ENCODE results near the gene ZKSCAN1.
A peak's percentile ranks its signal among the peaks of the same experiment; 100 is the strongest.

Gene ZKSCAN1

GRCh38 chr7:100069991-100070390, 54.6 kb downstream of the ZKSCAN1 start:
- Histone ChIP-seq H3K36me3 (ENCODE audit: insufficient read depth, low read depth, low read length) (peaks cover 69% of the 10 kb centered on the region), H3K4me3 (ENCODE audit: low read length) (no peak overlapping the region), H3K9me3 (ENCODE audit: insufficient read depth, low read depth, low read length) (peaks cover 54% of the 10 kb centered on the region), H3K27me3 (ENCODE audit: insufficient read depth, low read length) (no peaks in the 10 kb centered on the region), H3K9ac (ENCODE audit: low read depth, low read length) (no peak overlapping the region), H3K27ac (ENCODE audit: low read length) (no peak overlapping the region), H3K4me1 (ENCODE audit: insufficient read depth, low read length) (no peaks in the 10 kb centered on the region)

DNA sequence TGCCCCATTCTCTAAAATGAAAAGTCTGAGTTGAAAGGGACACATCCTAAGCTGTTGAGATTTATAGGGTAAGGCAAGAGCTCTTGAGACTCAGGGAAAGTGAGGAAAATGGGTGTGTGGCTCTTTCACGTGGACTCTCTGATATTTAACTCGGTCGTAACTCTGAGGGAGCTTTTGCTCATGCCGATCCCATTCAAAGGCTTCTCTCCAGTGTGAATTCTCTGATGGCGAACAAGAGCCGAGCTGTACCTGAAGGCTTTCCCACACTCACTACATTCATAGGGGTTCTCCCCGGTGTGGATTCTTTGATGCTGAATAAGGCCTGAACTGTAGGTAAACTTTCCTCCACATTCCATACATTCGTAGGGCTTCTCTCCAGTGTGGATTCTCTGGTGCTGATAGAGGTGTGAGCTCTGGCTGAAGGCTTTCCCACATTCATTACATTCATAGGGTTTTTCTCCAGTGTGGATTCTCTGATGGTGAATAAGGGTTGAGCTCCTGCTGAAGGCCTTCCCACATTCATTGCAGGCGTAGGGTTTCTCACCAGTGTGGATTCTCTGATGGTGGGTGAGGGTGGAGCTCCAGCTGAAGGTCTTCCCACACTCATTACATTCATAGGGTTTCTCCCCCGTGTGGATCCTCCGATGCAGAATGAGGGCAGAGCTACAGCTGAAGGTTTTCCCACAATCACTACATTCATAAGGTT, 55.8 kb downstream of the ZKSCAN1 start:
- Histone ChIP-seq H3K9me3 (ENCODE audit: insufficient read depth, low read depth, low read length) (peaks cover 62% of the 10 kb centered on the region), H3K4me1 (ENCODE audit: insufficient read depth, low read length) (no peaks in the 10 kb centered on the region), H3K36me3 (ENCODE audit: insufficient read depth, low read depth, low read length) (peaks cover 73% of the 10 kb centered on the region), H3K27me3 (ENCODE audit: insufficient read depth, low read length) (no peaks in the 10 kb centered on the region), H3K4me3 (ENCODE audit: low read length) (no peak overlapping the region), H3K9ac (ENCODE audit: low read depth, low read length) (no peak overlapping the region), H3K27ac (ENCODE audit: low read length) (no peak overlapping the region)

DNA sequence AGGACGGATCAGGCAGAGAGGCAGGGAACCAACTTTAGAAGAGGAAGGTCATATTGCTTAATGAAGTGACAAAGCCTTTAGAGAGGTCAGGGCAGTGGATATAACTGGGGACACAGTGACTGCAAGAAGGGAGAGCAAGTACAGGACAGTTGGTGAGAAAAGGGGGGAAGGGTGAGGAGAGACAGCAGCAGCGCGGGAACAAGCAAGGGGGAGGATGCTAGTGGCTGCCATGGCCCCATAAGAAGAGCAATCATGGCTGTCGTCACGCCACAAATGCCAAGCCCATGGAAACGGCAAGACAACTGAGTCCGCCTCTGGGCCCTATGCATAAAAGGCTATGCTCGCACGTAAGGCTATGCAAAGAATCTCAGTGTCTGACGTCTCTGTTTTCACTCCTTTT, 57.1 kb downstream of the ZKSCAN1 start:
- H3K27me3 ChIP-seq (ENCODE audit: insufficient read depth, low read length), result no peaks in the 10 kb centered on the region
- no peak overlapping the region for H3K4me3 ChIP-seq (ENCODE audit: low read length)
- no peaks in the 10 kb centered on the region for H3K4me1 ChIP-seq (ENCODE audit: insufficient read depth, low read length)
- peaks cover 62% of the 10 kb centered on the region for H3K9me3 ChIP-seq (ENCODE audit: insufficient read depth, low read depth, low read length)
- no peak overlapping the region for H3K9ac ChIP-seq (ENCODE audit: low read depth, low read length)
- no peak overlapping the region for H3K27ac ChIP-seq (ENCODE audit: low read length)
- H3K36me3 ChIP-seq (ENCODE audit: insufficient read depth, low read depth, low read length), result peaks cover 86% of the 10 kb centered on the region

GRCh38 chr7:100074841-100075240, 59.4 kb downstream of the ZKSCAN1 start:
- no peaks in the 10 kb centered on the region for H3K27me3 ChIP-seq (ENCODE audit: insufficient read depth, low read length)
- peaks cover 100% of the 10 kb centered on the region for H3K36me3 ChIP-seq (ENCODE audit: insufficient read depth, low read depth, low read length)
- H3K9ac ChIP-seq (ENCODE audit: low read depth, low read length), result no peak overlapping the region
- no peaks in the 10 kb centered on the region for H3K4me1 ChIP-seq (ENCODE audit: insufficient read depth, low read length)
- H3K4me3 ChIP-seq (ENCODE audit: low read length), result no peak overlapping the region
- H3K9me3 ChIP-seq (ENCODE audit: insufficient read depth, low read depth, low read length), result peaks cover 58% of the 10 kb centered on the region
- no peak overlapping the region for H3K27ac ChIP-seq (ENCODE audit: low read length)

DNA sequence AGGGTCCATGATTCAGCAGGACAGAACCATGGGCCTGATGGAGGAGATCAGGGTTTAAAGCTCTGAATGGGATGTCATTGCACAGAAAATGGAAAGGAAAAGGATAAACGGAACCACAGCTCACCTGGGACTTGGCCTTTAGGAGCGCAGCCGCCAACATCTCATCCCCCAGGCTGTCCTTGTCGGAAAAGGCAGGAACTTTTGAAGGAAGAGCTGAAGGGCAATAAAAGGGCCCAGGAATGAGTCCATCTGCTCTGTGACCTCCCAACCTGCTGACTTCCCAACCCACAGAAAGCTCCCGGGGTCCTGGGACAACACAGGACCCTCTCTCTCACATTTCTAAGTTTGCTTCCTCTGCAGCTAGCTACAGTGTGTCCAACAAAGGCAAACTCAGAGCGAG, 60.0 kb downstream of the ZKSCAN1 start:
- no peaks in the 10 kb centered on the region for H3K4me1 ChIP-seq (ENCODE audit: insufficient read depth, low read length)
- H3K27ac ChIP-seq (ENCODE audit: low read length), result no peak overlapping the region
- H3K27me3 ChIP-seq (ENCODE audit: insufficient read depth, low read length), result no peaks in the 10 kb centered on the region
- peaks cover 52% of the 10 kb centered on the region for H3K9me3 ChIP-seq (ENCODE audit: insufficient read depth, low read depth, low read length)
- H3K9ac ChIP-seq (ENCODE audit: low read depth, low read length), result no peak overlapping the region
- H3K36me3 ChIP-seq (ENCODE audit: insufficient read depth, low read depth, low read length), result peaks cover 97% of the 10 kb centered on the region
- H3K4me3 ChIP-seq (ENCODE audit: low read length), result no peak overlapping the region

DNA sequence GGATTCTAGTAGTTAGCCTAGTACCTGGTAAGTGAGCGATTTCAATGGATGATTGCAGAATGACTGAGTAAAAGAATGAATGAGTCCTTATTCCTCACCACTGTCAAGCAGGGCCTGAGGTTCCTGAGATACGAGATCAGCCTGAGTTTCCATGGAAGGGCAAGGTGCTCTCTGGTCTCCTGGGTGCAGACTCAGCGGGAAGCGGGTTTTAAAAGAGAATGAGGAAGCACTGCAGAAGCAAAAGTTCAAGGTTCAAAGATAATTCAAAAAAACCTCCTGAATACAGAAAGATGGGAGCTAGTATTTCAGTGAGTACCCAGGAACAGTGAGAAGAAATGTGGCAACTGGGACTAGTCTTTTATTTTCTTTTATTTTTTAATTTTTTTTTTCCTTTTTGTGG, 61.8 kb downstream of the ZKSCAN1 start:
- Histone ChIP-seq H3K9ac (ENCODE audit: low read depth, low read length) (no peak overlapping the region), H3K9me3 (ENCODE audit: insufficient read depth, low read depth, low read length) (peaks cover 34% of the 10 kb centered on the region), H3K4me3 (ENCODE audit: low read length) (no peak overlapping the region; the same call in 1 of the 2 replicates), H3K27ac (ENCODE audit: low read length) (no peak overlapping the region), H3K36me3 (ENCODE audit: insufficient read depth, low read depth, low read length) (peaks cover 80% of the 10 kb centered on the region), H3K4me1 (ENCODE audit: insufficient read depth, low read length) (no peaks in the 10 kb centered on the region), H3K27me3 (ENCODE audit: insufficient read depth, low read length) (no peaks in the 10 kb centered on the region)

DNA sequence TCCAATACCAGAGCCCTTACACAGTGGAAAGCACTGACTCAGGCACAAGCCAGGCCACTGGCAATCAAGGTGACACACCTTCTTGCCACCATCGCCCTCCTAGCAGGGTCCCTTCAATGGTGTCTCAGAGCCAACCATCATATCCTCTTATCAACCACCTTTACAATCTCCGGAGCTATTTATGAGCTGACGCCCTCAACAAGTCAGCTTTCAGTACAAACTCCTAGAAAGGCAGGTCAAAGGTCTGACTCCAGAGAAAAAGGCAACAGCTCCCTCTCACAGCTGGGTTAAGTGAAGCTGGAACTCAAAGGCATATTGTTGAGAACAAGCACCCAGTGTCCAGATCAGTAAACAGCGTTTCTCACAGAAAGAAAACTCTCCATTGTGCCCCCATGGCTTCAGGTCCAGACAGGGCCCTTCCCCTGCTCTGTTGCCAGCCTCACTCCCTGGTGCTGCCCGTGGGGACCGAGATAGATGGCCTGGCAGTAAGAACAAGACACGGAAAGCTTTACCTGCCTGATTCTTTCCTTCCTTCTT, 63.7 kb downstream of the ZKSCAN1 start:
- Histone ChIP-seq H3K27me3 (ENCODE audit: insufficient read depth, low read length) (no peaks in the 10 kb centered on the region), H3K9ac (ENCODE audit: low read depth, low read length) (no peak overlapping the region), H3K4me1 (ENCODE audit: insufficient read depth, low read length) (peaks cover 8% of the 10 kb centered on the region; the same call in 1 of the 2 replicates), H3K36me3 (ENCODE audit: insufficient read depth, low read depth, low read length) (peaks cover 61% of the 10 kb centered on the region), H3K9me3 (ENCODE audit: insufficient read depth, low read depth, low read length) (peaks cover 16% of the 10 kb centered on the region), H3K4me3 (ENCODE audit: low read length) (no peak overlapping the region), H3K27ac (ENCODE audit: low read length) (no peak overlapping the region)

DNA sequence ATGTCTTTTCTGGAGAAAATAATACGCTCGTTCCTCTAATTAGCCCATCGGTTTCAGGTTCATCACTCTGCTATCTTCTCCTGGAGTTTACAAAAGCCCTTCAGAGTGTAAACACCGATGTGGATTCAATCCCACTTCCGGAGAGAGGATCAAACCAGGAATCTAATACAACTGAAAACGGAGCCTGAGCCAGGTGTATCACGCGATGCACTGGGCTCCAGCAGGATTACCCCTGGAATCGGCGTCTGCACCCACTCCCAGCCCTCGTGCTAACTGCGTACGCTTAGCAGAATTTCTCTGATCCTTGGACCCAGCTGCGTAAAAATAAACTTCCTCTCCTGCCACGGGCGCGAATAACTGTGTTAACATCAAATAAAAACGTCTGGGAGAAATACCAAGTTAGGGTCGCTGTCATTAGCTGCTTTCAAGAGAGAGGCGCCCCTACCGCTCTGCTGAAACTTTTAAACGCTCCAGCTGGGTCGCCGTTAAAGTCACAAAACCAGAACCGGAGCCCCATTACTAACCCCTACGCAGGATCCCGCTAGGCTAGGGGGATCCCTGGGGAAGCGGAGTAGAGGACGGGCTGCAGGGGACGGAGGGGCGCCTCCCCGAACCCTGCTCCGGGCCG, 65.6 kb downstream of the ZKSCAN1 start:
- peaks cover 41% of the 10 kb centered on the region for H3K36me3 ChIP-seq (ENCODE audit: insufficient read depth, low read depth, low read length)
- peak overlapping the region; percentile 100 for H3K4me3 ChIP-seq (ENCODE audit: low read length)
- no peaks in the 10 kb centered on the region for H3K27me3 ChIP-seq (ENCODE audit: insufficient read depth, low read length)
- H3K27ac ChIP-seq (ENCODE audit: low read length), result peak overlapping the region; percentile 79
- H3K4me1 ChIP-seq (ENCODE audit: insufficient read depth, low read length), result peaks cover 8% of the 10 kb centered on the region; the same call in 1 of the 2 replicates
- H3K9ac ChIP-seq (ENCODE audit: low read depth, low read length), result peak overlapping the region; percentile 100
- no peaks in the 10 kb centered on the region; the same call in 1 of the 2 replicates for H3K9me3 ChIP-seq (ENCODE audit: insufficient read depth, low read depth, low read length)

GRCh38 chr7:100081535-100082102, 66.2 kb downstream of the ZKSCAN1 start, which contains the start of gene ZNF3:
TSS of gene ZNF3 (minus strand) at chr7:100081723. CDS start at chr7:100077357, 4,366 bp downstream.
- H3K4me1 ChIP-seq (ENCODE audit: insufficient read depth, low read length), result peaks cover 8% of the 10 kb centered on the region; the same call in 1 of the 2 replicates
- peak within 1 kb of the TSS; percentile 100 for H3K9ac ChIP-seq (ENCODE audit: low read depth, low read length)
- H3K27ac ChIP-seq (ENCODE audit: low read length), result peak within 1 kb of the TSS; percentile 79
- no peaks in the 10 kb centered on the region for H3K27me3 ChIP-seq (ENCODE audit: insufficient read depth, low read length)
- peaks cover 35% of the 10 kb centered on the region for H3K36me3 ChIP-seq (ENCODE audit: insufficient read depth, low read depth, low read length)
- H3K9me3 ChIP-seq (ENCODE audit: insufficient read depth, low read depth, low read length), result no peaks in the 10 kb centered on the region; the same call in 1 of the 2 replicates
- H3K4me3 ChIP-seq (ENCODE audit: low read length), result peak within 1 kb of the TSS; percentile 100

DNA sequence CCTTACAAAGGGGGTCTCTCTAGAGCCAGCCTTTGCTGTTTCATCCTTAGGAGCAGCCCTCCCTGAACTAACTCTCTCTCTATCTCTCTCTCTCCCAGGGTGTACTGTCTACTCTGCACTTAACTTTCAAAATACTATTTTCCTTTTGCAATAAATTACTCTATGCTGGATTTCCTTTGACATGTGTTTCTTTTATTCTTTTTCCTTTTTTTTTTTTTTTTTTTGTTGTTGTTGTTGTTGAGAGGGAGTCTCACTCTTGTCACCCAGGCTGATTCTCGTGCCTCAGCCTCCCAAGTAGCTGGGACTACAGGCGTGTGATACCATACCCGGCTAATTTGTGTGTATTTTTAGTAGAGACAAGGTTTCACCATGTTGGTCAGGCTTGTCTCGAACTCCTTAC, 67.6 kb downstream of the ZKSCAN1 start:
- Histone ChIP-seq H3K27ac (ENCODE audit: low read length) (no peak overlapping the region), H3K27me3 (ENCODE audit: insufficient read depth, low read length) (no peaks in the 10 kb centered on the region), H3K9me3 (ENCODE audit: insufficient read depth, low read depth, low read length) (no peaks in the 10 kb centered on the region), H3K9ac (ENCODE audit: low read depth, low read length) (no peak overlapping the region; the same call in 1 of the 2 replicates), H3K4me1 (ENCODE audit: insufficient read depth, low read length) (peaks cover 8% of the 10 kb centered on the region; the same call in 1 of the 2 replicates), H3K36me3 (ENCODE audit: insufficient read depth, low read depth, low read length) (peaks cover 22% of the 10 kb centered on the region), H3K4me3 (ENCODE audit: low read length) (peak overlapping the region; percentile 68; the same call in 1 of the 2 replicates)

- Histone ChIP-seq H3K4me1 (ENCODE audit: insufficient read depth, low read length) (peaks cover 8% of the 10 kb centered on the region; the same call in 1 of the 2 replicates), H3K27ac (ENCODE audit: low read length) (no peak overlapping the region), H3K9me3 (ENCODE audit: insufficient read depth, low read depth, low read length) (no peaks in the 10 kb centered on the region), H3K36me3 (ENCODE audit: insufficient read depth, low read depth, low read length) (peaks cover 3% of the 10 kb centered on the region), H3K27me3 (ENCODE audit: insufficient read depth, low read length) (no peaks in the 10 kb centered on the region), H3K9ac (ENCODE audit: low read depth, low read length) (no peak overlapping the region), H3K4me3 (ENCODE audit: low read length) (no peak overlapping the region)
Measured at GRCh38 chr7:100085515-100085914, 70.1 kb downstream of the ZKSCAN1 start.
